HEK293T (cell line): ENCODE data around the gene CALHM6.
"Not testable (repeated sequence)": the region's sequence is repeated elsewhere in the genome, so short reads cannot be mapped to it uniquely, and the experiment has no call there.

Source experiments
- CTCF ChIA-PET: fragments of 350-600 bp; formaldehyde crosslinking; extraction: SDS; loops from one replicate; lab custom pipeline; 2021; ENCODE audit warnings: antibody characterized with exemption, inconsistent platforms; lab: Yijun Ruan, JAX
- POLR2A ChIA-PET: fragments of 350-600 bp; formaldehyde crosslinking; extraction: SDS; loops from one replicate; lab custom pipeline; 2020; ENCODE audit warnings: antibody characterized with exemption, inconsistent platforms; lab: Yijun Ruan, JAX
- DNase-seq: peaks from one replicate; pipeline ENCODE4 v3.0.0; 2012; ENCODE audit warnings: mixed read lengths; ENCODE audit errors: extremely low spot score
- ARNT ChIP-seq: fragments of 450-650 bp; IDR thresholded peaks from 2 replicates; pipeline ENCODE4 v1.6.1; 2017; ENCODE audit warnings: mild to moderate bottlenecking
- BHLHE40 ChIP-seq: fragments of 450-650 bp; IDR thresholded peaks from 2 replicates; pipeline ENCODE4 v1.6.1; 2016; ENCODE audit warnings: mild to moderate bottlenecking, moderate library complexity, borderline replicate concordance
- ELF4 ChIP-seq: fragments of 450-650 bp; IDR thresholded peaks from 2 replicates; pipeline ENCODE4 v1.6.1; 2017; ENCODE audit warnings: antibody characterized with exemption
- FOXA1 ChIP-seq: fragments of 450-650 bp; IDR thresholded peaks from 2 replicates; pipeline ENCODE4 v1.6.1; 2016; ENCODE audit warnings: mild to moderate bottlenecking
- FOXK2 ChIP-seq: fragments of 450-650 bp; IDR thresholded peaks from 2 replicates; pipeline ENCODE4 v1.6.1; 2016; ENCODE audit warnings: mild to moderate bottlenecking
- FOXM1 ChIP-seq: fragments of 450-650 bp; IDR thresholded peaks from 2 replicates; pipeline ENCODE4 v1.6.1; 2017; ENCODE audit warnings: mild to moderate bottlenecking, borderline replicate concordance
- HDGF ChIP-seq: fragments of 450-650 bp; IDR thresholded peaks from 2 replicates; pipeline ENCODE4 v1.6.1; 2017; ENCODE audit warnings: antibody characterized with exemption, borderline replicate concordance
- L3MBTL2 ChIP-seq: fragments of 450-650 bp; conservative IDR thresholded peaks from 2 replicates; pipeline ENCODE4 v1.6.1; 2016; ENCODE audit warnings: mild to moderate bottlenecking
- LEF1 ChIP-seq: fragments of 450-650 bp; IDR thresholded peaks from 2 replicates; pipeline ENCODE4 v1.6.1; 2017; ENCODE audit warnings: mild to moderate bottlenecking, borderline replicate concordance
- NFRKB ChIP-seq: fragments of 450-650 bp; IDR thresholded peaks from 2 replicates; pipeline ENCODE4 v1.6.1; 2016; ENCODE audit warnings: mild to moderate bottlenecking, moderate library complexity
- SP1 ChIP-seq: fragments of 450-650 bp; IDR thresholded peaks from 2 replicates; pipeline ENCODE4 v1.6.1; 2017
- SUZ12 ChIP-seq: fragments of 450-650 bp; IDR thresholded peaks from 2 replicates; pipeline ENCODE4 v1.6.1; 2016; ENCODE audit warnings: mild to moderate bottlenecking
- TARDBP ChIP-seq: fragments of 450-650 bp; IDR thresholded peaks from 2 replicates; pipeline ENCODE4 v1.6.1; 2016
- ZNF384 ChIP-seq: fragments of 450-650 bp; IDR thresholded peaks from 2 replicates; pipeline ENCODE4 v1.6.1; 2016
- TF ChIP-seq, protein P1 (sequence below): fragments of 450-650 bp; IDR thresholded peaks from 2 replicates; pipeline ENCODE4 v1.6.1; 2016

The CALHM6 gene

DNA sequence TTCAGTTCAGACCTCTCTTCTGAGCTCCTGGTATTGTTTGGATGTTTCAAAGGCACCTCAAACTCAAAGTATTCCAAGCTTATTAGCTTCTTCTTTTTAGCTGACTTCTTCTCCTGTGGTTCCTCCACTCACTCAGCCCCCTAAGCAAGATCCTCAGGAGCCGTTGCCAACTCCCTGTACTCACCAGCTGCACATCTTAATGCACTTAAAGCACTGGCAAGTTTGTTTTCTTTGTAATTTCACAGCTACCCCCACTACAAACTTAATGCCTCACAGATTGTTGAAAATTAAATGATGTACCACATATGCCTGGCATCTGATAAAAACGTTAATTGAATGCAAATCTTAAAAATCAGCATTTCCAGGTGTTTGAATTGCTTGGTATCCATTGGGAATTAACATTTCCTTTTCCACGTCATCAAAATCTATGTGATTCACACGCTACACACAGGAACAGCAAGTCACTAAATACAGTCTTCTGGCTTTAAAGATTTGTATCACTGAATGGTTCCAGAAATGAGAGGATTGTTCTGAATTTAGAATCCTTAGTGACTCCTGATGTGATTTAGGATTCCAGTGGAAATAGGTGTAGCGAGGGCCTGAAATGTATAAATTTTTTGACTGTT is 24.5 kb downstream of the CALHM6 start:
- TF ChIP-seq ZNF384 (no peak), BHLHE40 (no peak), HDGF (no peak), TARDBP (no peak), SUZ12 (no peak), FOXK2 (no peak), ARNT (no peak), L3MBTL2 (no peak), LEF1 (no peak), SP1 (no peak), FOXA1 (no peak), ELF4 (no peak), FOXM1 (no peak)
- DNase-seq = no peak
- POLR2A ChIA-PET = no interaction called here
- CTCF ChIA-PET = no interaction called here

DNA sequence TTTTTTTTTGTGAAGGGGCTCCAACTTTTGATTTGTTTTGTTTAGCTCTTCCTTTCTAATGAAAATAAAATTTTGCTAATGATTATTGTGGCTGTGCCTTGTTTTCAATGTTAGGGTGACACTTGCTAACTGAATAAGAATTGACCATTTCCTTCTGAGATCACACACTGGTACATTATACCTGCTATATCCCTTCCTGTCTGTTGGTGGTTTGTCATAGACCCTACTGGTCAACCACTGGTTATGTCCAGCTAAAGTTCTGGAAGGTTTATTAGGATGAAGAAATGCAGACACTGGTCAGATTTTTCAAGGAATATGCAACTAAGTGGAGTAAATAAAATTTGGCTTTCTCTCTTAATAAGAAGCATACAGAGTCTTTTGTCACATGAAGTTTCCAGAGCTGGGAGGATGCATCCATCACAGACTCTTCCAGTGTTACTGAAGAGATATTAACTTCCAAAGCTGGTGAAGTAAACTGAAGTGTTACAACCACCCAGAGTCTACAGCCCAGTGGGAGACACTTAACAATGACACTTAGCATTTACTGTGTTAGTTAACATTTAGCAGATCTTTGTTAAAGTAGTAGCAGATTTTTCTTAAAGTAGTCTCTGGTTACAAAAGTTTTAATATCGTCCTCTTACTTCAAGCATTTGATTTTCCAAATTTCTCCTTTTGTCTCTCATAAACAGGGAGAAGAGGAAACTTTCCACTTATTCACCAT is 30.6 kb downstream of the CALHM6 start:
- DNase-seq = no peak
- ChIA-PET POLR2A (no interaction called here), CTCF (interaction anchor here (0.6 kb wide), 1 partner anchor 480 kb away, joined by 3 read pairs; no protein-coding TSS in a partner anchor)
- no peak for TF ChIP-seq ARNT
- TF ChIP-seq FOXA1 = no peak
- TF ChIP-seq LEF1 = no peak
- no peak for TF ChIP-seq FOXM1
- no peak for TF ChIP-seq ELF4
- TF ChIP-seq SUZ12 = no peak
- no peak for TF ChIP-seq NFRKB
- no peak for TF ChIP-seq FOXK2
- TF ChIP-seq TARDBP = no peak
- TF ChIP-seq SP1 = no peak
- TF ChIP-seq L3MBTL2 = no peak
- no peak for TF ChIP-seq HDGF
- no peak for TF ChIP-seq BHLHE40
- no peak for TF ChIP-seq ZNF384

DNA sequence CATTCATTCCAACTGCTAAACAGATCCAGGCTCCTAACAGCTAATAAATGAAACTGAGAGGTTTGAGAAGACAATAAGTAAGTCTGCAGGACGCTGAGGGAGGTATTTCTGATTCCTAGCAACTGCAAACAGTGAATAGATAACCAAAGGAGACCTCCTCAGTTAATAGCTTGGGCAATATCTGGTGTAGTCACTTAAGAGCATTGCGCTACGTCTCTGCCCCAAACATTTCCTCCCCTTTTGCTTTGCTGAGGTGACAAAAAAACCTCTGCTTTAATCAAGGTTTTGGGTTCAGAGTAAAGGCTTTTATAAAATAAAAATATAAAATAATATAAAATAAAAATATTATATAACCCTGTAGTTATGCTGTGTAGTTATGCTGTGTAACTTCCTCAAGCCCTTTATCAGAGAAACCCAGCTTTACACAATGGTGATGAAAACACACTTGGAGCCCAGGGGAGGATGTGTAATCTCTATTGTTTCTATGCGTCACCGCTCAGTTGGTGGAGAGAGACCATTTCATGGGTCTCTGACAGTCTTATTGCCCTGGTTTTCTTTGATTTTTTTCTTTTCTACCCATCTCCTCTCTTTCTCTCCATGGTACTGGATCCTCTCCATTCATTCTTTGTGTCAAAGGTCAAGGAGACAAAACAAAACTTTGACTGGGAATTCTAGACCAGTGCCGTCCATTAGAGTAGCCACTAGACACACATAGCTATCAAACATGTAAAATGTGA is 31.3 kb downstream of the CALHM6 start:
- CTCF ChIA-PET = interaction anchor here (0.6 kb wide), 1 partner anchor 481 kb away, joined by 3 read pairs; no protein-coding TSS in a partner anchor
- TF ChIP-seq ELF4 (no peak), BHLHE40 (no peak), FOXK2 (no peak), SP1 (no peak)
- DNase-seq = no peak
- POLR2A ChIA-PET = no interaction called here

DNA sequence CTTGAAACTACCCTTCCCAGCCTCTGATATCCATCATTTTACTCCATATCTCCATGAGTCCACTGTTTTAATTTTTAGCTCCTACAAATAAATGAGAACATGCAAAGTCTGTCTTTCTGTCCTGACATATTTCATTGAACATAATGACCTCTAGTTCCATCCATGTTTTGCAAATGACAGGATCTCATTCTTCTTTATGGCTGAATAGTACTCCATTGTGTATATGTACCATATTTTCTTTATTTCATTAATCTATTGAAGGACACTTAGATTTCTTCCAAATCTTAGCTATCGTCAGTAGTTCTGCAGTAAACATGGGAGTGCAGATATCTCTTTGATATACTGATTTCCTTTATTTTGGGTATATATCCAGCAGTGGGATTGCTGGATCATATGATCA is 34.0 kb downstream of the CALHM6 start:
- DNase-seq, CTCF ChIA-PET, POLR2A ChIA-PET: not testable (repeated sequence)

DNA sequence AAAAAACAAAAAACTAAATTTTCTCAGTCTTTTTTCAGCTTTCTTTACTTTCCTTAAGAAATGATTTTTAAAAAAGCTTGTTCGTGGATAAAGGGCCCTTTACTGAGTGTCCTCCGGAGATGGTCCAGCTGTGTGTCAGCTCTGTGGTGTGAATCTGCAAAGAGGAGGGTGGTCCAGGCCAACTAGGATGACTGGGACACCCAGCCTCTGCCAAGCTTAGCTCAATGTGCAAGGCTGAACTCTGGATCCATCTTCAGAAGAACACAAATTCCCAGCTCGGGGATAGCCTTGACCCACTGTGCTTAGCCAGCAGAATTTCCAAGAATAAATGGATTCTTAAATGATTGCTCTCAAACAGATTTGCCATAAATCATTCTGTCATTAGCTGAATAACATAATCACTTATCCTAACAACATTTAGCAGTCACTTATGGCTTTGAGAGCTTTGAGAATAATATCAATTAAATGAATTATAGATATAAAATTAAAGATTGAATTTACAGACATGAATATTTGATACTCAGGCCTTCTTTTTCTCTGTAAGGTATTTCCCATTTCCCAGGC is 36.0 kb downstream of the CALHM6 start:
- DNase-seq = no peak
- TF ChIP-seq SUZ12 = no peak
- no peak for TF ChIP-seq ARNT
- TF ChIP-seq, protein P1, sequence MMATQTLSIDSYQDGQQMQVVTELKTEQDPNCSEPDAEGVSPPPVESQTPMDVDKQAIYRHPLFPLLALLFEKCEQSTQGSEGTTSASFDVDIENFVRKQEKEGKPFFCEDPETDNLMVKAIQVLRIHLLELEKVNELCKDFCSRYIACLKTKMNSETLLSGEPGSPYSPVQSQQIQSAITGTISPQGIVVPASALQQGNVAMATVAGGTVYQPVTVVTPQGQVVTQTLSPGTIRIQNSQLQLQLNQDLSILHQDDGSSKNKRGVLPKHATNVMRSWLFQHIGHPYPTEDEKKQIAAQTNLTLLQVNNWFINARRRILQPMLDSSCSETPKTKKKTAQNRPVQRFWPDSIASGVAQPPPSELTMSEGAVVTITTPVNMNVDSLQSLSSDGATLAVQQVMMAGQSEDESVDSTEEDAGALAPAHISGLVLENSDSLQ = peak; percentile 75
- no peak for TF ChIP-seq HDGF
- ChIA-PET CTCF (interaction anchor here (0.9 to 1.1 kb wide), 2 partner anchors 14 kb away, joined by 3 to 6 read pairs; partner anchors contain the start of gene CALHM5), POLR2A (interaction anchor here (0.8 kb wide), 2 partner anchors 15 to 217 kb away, joined by 3 read pairs; partner anchors contain the start of genes CALHM5 and TSPYL1)

DNA sequence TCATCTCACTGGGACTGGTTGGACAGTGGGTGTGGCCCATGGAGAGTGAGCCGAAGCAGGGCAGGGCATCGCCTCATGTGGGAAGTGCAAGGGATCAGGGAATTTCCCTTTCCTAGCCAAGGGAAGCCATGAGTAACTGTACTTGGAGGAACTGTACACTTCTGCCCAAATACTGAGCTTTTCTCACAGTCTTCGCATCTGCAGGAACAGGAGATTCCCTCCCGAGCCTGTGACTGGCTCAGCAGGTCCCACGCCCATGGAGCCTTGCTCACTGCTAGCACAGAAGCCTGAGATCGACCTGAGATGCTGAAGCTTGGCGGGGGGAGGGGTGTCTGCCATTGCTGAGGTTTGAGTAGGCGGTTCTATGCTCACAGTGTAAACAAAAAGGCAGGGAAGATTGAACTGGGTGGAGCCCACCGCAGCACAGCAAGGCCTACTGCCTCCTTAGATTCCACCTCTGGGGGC is 39.8 kb downstream of the CALHM6 start:
- TF ChIP-seq FOXM1 (no peak), ELF4 (no peak), NFRKB (no peak), FOXA1 (no peak), L3MBTL2 (no peak), TARDBP (no peak), ARNT (no peak), SUZ12 (no peak)
- CTCF ChIA-PET = interaction anchor here (1.0 to 3.1 kb wide), 3 partner anchors 11 to 213 kb away, joined by 5 to 14 read pairs (median 7); partner anchors contain the start of gene CALHM5
- no peak for DNase-seq
- POLR2A ChIA-PET = interaction anchor here (1.3 kb wide), 1 partner anchor 11 kb away, joined by 4 read pairs; the partner anchor contains the start of gene CALHM5

DNA sequence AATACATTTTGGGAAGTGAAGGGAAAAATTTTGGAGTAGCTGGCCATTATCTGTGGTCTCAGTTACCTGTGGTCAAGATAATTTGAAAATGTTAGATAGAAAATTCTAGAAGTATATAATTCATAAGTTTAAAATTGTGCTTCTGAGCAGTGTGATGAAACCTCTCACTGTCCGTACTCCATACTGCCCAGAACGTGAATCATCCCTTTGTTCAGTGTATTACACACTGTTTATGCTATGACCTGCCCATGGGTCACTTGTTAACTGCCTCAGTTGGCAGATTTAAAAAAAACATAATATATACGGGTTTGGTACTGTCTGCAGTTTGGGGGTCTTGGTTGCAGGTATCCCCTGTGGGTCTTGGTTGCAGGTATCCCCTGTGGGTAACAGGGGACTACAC is 46.1 kb downstream of the CALHM6 start:
- ChIA-PET CTCF (no interaction called here), POLR2A (no interaction called here)
- no peak for DNase-seq
- TF ChIP-seq ZNF384 = no peak
- TF ChIP-seq, protein P1 = no peak
- TF ChIP-seq HDGF = no peak
- no peak for TF ChIP-seq FOXK2
- TF ChIP-seq BHLHE40 = no peak
